ENCODE results near the gene LPO. TPM values are rescaled to one million over a fixed set of nuclear protein-coding genes. Genes with fewer than 3 reads are reported as not detected.

LPO gene
- total and polyA plus RNA-seq, 2 donors (not counting 3 experiments of a cell fraction or from before 2014, with no cell fraction given): not detected

DNA sequence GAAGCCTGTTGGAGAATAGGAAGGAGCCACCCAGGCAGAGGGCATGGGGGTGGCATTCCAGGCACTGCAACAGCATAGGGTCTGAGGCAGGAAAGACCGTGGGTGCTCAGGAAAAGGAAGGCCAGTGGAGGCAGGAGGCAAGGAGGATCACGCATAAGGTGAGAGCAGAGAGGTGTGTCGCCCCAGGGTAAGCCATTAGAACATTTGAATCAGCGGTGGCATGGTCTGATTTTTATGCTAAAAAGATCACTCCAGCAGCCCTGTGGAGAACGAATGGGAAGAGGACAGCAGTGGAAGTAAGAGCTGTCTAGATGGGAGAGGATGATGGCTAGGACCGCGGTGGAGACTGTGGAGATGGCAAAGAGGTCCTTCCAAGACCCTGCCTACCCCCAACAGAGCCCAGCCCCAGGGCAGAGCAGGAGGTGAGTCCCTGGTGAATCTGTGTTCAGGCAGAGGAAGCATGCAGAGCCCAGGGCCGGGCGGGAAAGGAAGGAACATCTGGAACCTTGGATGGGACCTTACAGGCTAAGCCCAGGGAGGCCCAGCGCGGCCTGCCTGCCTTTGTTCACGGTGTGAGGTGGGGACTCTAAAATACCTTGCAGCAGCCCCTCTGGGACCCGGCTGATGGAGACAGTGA lies 7.8 kb downstream of the LPO start:
- dilution Hi-C loops (cut with MboI; ENCODE audit: extremely low pct_ligation_motif_present, low sequenced_read_pairs): no loop called here
- intact Hi-C loops (cut with micrococcal nuclease): loop anchor here (1.0 to 5.0 kb wide), 2 partner anchors 34 to 44 kb away; partner anchors contain the start of gene MPO
- H3K9me1 ChIP-seq (replicated peaks; ENCODE audit: control insufficient read depth, extremely low read depth, insufficient read depth, low read length): no peaks in the 10 kb centered on the region

More for the DNA sequence above, 7.8 kb downstream of the LPO start:
- peaks cover 26 to 39% of the 10 kb centered on the region in 2 experiments for H3K27me3 ChIP-seq (ENCODE audit: control insufficient read depth in 2 of 2, insufficient read depth in 2 of 2, low read length in 2 of 2)
- H3K4me3 ChIP-seq (replicated peaks in 1 of 3; ENCODE audit: insufficient read depth in 1 of 3, low read depth in 1 of 3, low read length in 3 of 3): no peak overlapping the region
- H3K4me2 ChIP-seq (ENCODE audit: insufficient read depth, low read length): no peak overlapping the region
- H3K9me3 ChIP-seq (replicated peaks; ENCODE audit: control insufficient read depth, insufficient read depth, low read length): no peaks in the 10 kb centered on the region
- no peaks in the 10 kb centered on the region for H3K79me2 ChIP-seq (ENCODE audit: control insufficient read depth, insufficient read depth, low read length)
- ChIA-PET CTCF (interaction anchor here (1.1 to 1.3 kb wide), 2 partner anchors 27 to 58 kb away, joined by 3 to 4 read pairs; partner anchors contain the start of gene MKS1), POLR2A (no interaction called here)
- no TSS peak for BruUV-seq (replicated peaks)
- no peak overlapping the region for H3K9ac ChIP-seq (replicated peaks; ENCODE audit: extremely low read depth, insufficient read depth, low read length)
- TF ChIP-seq, protein P1, sequence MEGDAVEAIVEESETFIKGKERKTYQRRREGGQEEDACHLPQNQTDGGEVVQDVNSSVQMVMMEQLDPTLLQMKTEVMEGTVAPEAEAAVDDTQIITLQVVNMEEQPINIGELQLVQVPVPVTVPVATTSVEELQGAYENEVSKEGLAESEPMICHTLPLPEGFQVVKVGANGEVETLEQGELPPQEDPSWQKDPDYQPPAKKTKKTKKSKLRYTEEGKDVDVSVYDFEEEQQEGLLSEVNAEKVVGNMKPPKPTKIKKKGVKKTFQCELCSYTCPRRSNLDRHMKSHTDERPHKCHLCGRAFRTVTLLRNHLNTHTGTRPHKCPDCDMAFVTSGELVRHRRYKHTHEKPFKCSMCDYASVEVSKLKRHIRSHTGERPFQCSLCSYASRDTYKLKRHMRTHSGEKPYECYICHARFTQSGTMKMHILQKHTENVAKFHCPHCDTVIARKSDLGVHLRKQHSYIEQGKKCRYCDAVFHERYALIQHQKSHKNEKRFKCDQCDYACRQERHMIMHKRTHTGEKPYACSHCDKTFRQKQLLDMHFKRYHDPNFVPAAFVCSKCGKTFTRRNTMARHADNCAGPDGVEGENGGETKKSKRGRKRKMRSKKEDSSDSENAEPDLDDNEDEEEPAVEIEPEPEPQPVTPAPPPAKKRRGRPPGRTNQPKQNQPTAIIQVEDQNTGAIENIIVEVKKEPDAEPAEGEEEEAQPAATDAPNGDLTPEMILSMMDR (IDR thresholded peaks at IDR 0.05; ENCODE audit: extremely low read depth in 1 of 2, insufficient read depth in 1 of 2, low read depth in 1 of 2, low read length in 2 of 2): no peak
- TF ChIP-seq, protein P2, sequence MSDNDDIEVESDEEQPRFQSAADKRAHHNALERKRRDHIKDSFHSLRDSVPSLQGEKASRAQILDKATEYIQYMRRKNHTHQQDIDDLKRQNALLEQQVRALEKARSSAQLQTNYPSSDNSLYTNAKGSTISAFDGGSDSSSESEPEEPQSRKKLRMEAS (IDR thresholded peaks at IDR 0.05; ENCODE audit: insufficient read depth, insufficient read length): no peak
- TF ChIP-seq POLR2AphosphoS5 (IDR thresholded peaks at IDR 0.05; ENCODE audit: insufficient read depth, low read depth, low read length): no peak
- H2AFZ ChIP-seq (ENCODE audit: low read depth, low read length): no peak overlapping the region
- no peaks in the 10 kb centered on the region for H3K4me1 ChIP-seq (ENCODE audit: control insufficient read depth, extremely low read depth, insufficient read depth, low read length)
- no peaks in the 10 kb centered on the region for H3K36me3 ChIP-seq (ENCODE audit: control insufficient read depth in 2 of 2, extremely low read depth in 1 of 2, insufficient read depth in 2 of 2, low read length in 2 of 2)
- DNase-seq (ENCODE audit: low read depth, low spot score) (no peak), FAIRE-seq (no peak)
- no peak overlapping the region for H3K27ac ChIP-seq (ENCODE audit: insufficient read depth, low read depth, low read length)
- no peaks in the 10 kb centered on the region for H4K20me1 ChIP-seq (replicated peaks; ENCODE audit: control insufficient read depth, extremely low read depth, insufficient read depth, low read length)

Data from endothelial cell of umbilical vein (primary cell).